ENCODE measurements around the gene TLK2. TPM values are rescaled to one million over a fixed set of nuclear protein-coding genes. Genes with fewer than 3 reads are reported as not detected.

Gene TLK2
- total RNA-seq, 1 experiment from 2014 or later: 54.7 TPM

DNA sequence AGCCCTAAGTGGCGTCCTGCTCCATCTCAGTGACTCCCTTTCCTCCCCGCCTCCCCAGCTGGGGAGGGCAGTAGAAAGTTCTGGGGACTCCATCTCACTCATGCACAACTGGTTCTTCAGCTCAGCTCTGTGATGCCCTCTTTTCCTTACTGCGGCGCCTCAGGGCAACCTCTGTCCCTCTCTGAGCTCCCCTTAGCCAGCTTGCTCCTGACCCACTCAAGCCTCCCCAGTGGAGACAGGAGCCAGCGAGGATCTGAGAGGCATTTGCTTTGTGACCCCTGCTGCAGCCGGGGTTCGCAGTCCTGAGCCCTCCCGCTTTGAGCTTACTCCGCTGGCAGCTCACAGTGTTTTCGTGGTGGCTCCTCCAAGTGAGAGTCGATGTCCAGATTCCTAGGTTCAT is 142.6 kb downstream of the TLK2 start:
- ChIA-PET POLR2A (ENCODE audit: low non-redundant PET) (no interaction called here), CTCF (no interaction called here)
- Histone ChIP-seq H3K36me3 (ENCODE audit: insufficient read depth, low read length, poor library complexity, severe bottlenecking) (no peaks in the 10 kb centered on the region), H3K4me1 (ENCODE audit: insufficient read depth, low read length, poor library complexity, severe bottlenecking) (no peaks in the 10 kb centered on the region), H3K27me3 (replicated peaks; ENCODE audit: insufficient read depth, low read depth, low read length, poor library complexity) (no peaks in the 10 kb centered on the region), H3K4me3 (ENCODE audit: low read depth, low read length, poor library complexity, severe bottlenecking) (no peak overlapping the region), H3K9me3 (ENCODE audit: low read depth, low read length, poor library complexity, severe bottlenecking) (no peaks in the 10 kb centered on the region), H3K27ac (ENCODE audit: low read depth, low read length, poor library complexity, severe bottlenecking) (no peak overlapping the region)
- TF ChIP-seq EZH2 (IDR thresholded peaks at IDR 0.05; ENCODE audit: borderline replicate concordance, low read depth, low read length, poor library complexity, severe bottlenecking): no peak
- TF ChIP-seq, protein P1, sequence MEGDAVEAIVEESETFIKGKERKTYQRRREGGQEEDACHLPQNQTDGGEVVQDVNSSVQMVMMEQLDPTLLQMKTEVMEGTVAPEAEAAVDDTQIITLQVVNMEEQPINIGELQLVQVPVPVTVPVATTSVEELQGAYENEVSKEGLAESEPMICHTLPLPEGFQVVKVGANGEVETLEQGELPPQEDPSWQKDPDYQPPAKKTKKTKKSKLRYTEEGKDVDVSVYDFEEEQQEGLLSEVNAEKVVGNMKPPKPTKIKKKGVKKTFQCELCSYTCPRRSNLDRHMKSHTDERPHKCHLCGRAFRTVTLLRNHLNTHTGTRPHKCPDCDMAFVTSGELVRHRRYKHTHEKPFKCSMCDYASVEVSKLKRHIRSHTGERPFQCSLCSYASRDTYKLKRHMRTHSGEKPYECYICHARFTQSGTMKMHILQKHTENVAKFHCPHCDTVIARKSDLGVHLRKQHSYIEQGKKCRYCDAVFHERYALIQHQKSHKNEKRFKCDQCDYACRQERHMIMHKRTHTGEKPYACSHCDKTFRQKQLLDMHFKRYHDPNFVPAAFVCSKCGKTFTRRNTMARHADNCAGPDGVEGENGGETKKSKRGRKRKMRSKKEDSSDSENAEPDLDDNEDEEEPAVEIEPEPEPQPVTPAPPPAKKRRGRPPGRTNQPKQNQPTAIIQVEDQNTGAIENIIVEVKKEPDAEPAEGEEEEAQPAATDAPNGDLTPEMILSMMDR (conservative IDR thresholded peaks at IDR 0.05; ENCODE audit: low read depth, low read length): no peak
- DNase-seq (ENCODE audit: low spot score): no peak
- BruUV-seq (replicated peaks): no TSS peak
- intact Hi-C loops (cut with micrococcal nuclease; ENCODE audit: unreplicated experiment): no loop called here

DNA sequence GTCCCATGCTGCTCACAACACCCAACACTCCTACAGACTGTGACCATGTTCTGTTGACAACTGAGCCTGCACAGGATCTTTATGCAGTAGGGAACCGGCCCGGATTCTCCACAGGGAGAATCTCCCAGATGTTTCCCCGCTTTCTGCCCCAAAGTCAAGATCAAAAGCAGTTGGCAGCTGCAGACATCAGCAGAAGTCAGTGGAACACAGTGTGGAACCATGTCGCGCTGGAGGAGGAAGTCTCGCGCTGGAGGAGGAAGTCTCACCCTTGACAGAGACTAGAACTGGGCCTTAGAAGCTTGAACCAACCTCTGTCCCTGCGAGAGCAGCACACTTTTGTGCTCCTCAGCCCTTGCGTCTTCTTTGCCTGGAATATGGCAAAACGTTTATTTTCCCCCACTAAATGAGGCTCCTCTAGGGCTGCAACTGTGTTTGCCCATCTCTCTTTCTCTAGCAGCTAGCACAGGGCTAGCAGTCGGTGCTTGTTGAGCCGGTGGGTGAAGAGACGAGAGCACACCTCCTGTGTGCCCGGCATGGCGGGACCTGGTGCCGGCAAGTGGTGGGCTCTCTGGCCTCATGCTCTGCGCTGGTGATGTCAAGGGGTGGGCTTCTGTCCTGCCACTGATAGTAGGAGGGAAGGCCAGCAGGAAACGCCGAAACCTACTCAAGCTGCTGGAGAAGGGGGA is 146.7 kb downstream of the TLK2 start:
- CTCF ChIA-PET: no interaction called here
- intact Hi-C loops (cut with micrococcal nuclease; ENCODE audit: unreplicated experiment): no loop called here

GRCh38 chr17:62625870-62626200 is 147.2 kb downstream of the TLK2 start:
- H3K9me3 ChIP-seq (ENCODE audit: low read depth, low read length, poor library complexity, severe bottlenecking): no peaks in the 10 kb centered on the region
- H3K27ac ChIP-seq (ENCODE audit: low read depth, low read length, poor library complexity, severe bottlenecking): no peak overlapping the region
- ChIA-PET POLR2A (ENCODE audit: low non-redundant PET) (no interaction called here), CTCF (no interaction called here)
- H3K27me3 ChIP-seq (replicated peaks; ENCODE audit: insufficient read depth, low read depth, low read length, poor library complexity): no peaks in the 10 kb centered on the region
- intact Hi-C loops (cut with micrococcal nuclease; ENCODE audit: unreplicated experiment): no loop called here
- no peaks in the 10 kb centered on the region for H3K36me3 ChIP-seq (ENCODE audit: insufficient read depth, low read length, poor library complexity, severe bottlenecking)
- no peak overlapping the region for H3K4me3 ChIP-seq (ENCODE audit: low read depth, low read length, poor library complexity, severe bottlenecking)
- peaks cover 21% of the 10 kb centered on the region for H3K4me1 ChIP-seq (ENCODE audit: insufficient read depth, low read length, poor library complexity, severe bottlenecking)
- DNase-seq (ENCODE audit: low spot score): no peak
- no peak for TF ChIP-seq EZH2 (IDR thresholded peaks at IDR 0.05; ENCODE audit: borderline replicate concordance, low read depth, low read length, poor library complexity, severe bottlenecking)
- TF ChIP-seq, protein P1 (conservative IDR thresholded peaks at IDR 0.05; ENCODE audit: low read depth, low read length): no peak
- BruUV-seq (replicated peaks): no TSS peak

More for the DNA sequence above, 146.7 kb downstream of the TLK2 start:
- H3K4me1 ChIP-seq (ENCODE audit: insufficient read depth, low read length, poor library complexity, severe bottlenecking): peaks cover 21% of the 10 kb centered on the region
- no TSS peak for BruUV-seq (replicated peaks)
- H3K27ac ChIP-seq (ENCODE audit: low read depth, low read length, poor library complexity, severe bottlenecking): no peak overlapping the region
- H3K36me3 ChIP-seq (ENCODE audit: insufficient read depth, low read length, poor library complexity, severe bottlenecking): no peaks in the 10 kb centered on the region
- no peak for TF ChIP-seq EZH2 (IDR thresholded peaks at IDR 0.05; ENCODE audit: borderline replicate concordance, low read depth, low read length, poor library complexity, severe bottlenecking)
- TF ChIP-seq, protein P1 (conservative IDR thresholded peaks at IDR 0.05; ENCODE audit: low read depth, low read length): no peak
- no peak overlapping the region for H3K4me3 ChIP-seq (ENCODE audit: low read depth, low read length, poor library complexity, severe bottlenecking)
- H3K27me3 ChIP-seq (replicated peaks; ENCODE audit: insufficient read depth, low read depth, low read length, poor library complexity): no peaks in the 10 kb centered on the region
- H3K9me3 ChIP-seq (ENCODE audit: low read depth, low read length, poor library complexity, severe bottlenecking): no peaks in the 10 kb centered on the region
- DNase-seq (ENCODE audit: low spot score): no peak
- POLR2A ChIA-PET (ENCODE audit: low non-redundant PET): no interaction called here

Measured in A673 (cell line).